Measurements from ENCODE around the gene BCL7A. TPM values are rescaled to one million over a fixed set of nuclear protein-coding genes. Genes with fewer than 3 reads are reported as not detected.

The BCL7A gene
- total RNA-seq, 1 experiment from 2014 or later: 6.3 TPM

GRCh38 chr12:121990114-121990647 is 31.5 kb upstream of the BCL7A start:
- Histone ChIP-seq H3K9me3 (ENCODE audit: insufficient read depth, low read depth) (no peaks in the 10 kb centered on the region), H2AFZ (no peak overlapping the region), H3K36me3 (ENCODE audit: low read depth) (no peaks in the 10 kb centered on the region), H3K4me2 (no peak overlapping the region), H3K27me3 (ENCODE audit: insufficient read depth, low read depth) (no peaks in the 10 kb centered on the region), H3K4me3 (no peak overlapping the region), H4K20me1 (ENCODE audit: insufficient read depth) (no peaks in the 10 kb centered on the region), H3K79me2 (ENCODE audit: low read depth) (no peaks in the 10 kb centered on the region), H3K27ac (no peak overlapping the region), H3K9me2 (ENCODE audit: insufficient read depth) (no peaks in the 10 kb centered on the region), H3F3A (ENCODE audit: insufficient read depth, low read depth) (peaks cover 17% of the 10 kb centered on the region; the same call in 1 of the 2 replicates), H3K4me1 (replicated peaks; ENCODE audit: insufficient read depth) (no peaks in the 10 kb centered on the region; the same call in 1 of the 2 replicates)
- no peak for TF ChIP-seq CTCF (conservative IDR thresholded peaks at IDR 0.05)
- intact Hi-C loops (cut with micrococcal nuclease; ENCODE audit: unreplicated experiment): no loop called here
- CTCF ChIA-PET: no interaction called here
- no TSS peak for BruUV-seq (replicated peaks)
- DNase-seq: no peak
- POLR2A ChIA-PET (ENCODE audit: unreplicated experiment): no interaction called here

- CTCF ChIA-PET: no interaction called here
- H3K9me2 ChIP-seq (ENCODE audit: insufficient read depth): no peaks in the 10 kb centered on the region
- H3K4me1 ChIP-seq (replicated peaks; ENCODE audit: insufficient read depth): no peaks in the 10 kb centered on the region; the same call in 1 of the 2 replicates
- no peak for DNase-seq
- POLR2A ChIA-PET (ENCODE audit: unreplicated experiment): no interaction called here
- H3K27me3 ChIP-seq (ENCODE audit: insufficient read depth, low read depth): no peaks in the 10 kb centered on the region
- H3K4me3 ChIP-seq: no peak overlapping the region
- H3K4me2 ChIP-seq: no peak overlapping the region
- H3F3A ChIP-seq (ENCODE audit: insufficient read depth, low read depth): peaks cover 17% of the 10 kb centered on the region; the same call in 1 of the 2 replicates
- no peak overlapping the region for H3K27ac ChIP-seq
- BruUV-seq (replicated peaks): no TSS peak
- intact Hi-C loops (cut with micrococcal nuclease; ENCODE audit: unreplicated experiment): no loop called here
- TF ChIP-seq CTCF (conservative IDR thresholded peaks at IDR 0.05) (no peak), EZH2 (IDR thresholded peaks at IDR 0.05; ENCODE audit: low read depth) (no peak)
- no peaks in the 10 kb centered on the region for H3K9me3 ChIP-seq (ENCODE audit: insufficient read depth, low read depth)
- H3K79me2 ChIP-seq (ENCODE audit: low read depth): no peaks in the 10 kb centered on the region
- no peak overlapping the region for H2AFZ ChIP-seq
- H3K36me3 ChIP-seq (ENCODE audit: low read depth): no peaks in the 10 kb centered on the region
- no peaks in the 10 kb centered on the region for H4K20me1 ChIP-seq (ENCODE audit: insufficient read depth)
Measured at GRCh38 chr12:121990692-121991603, 30.7 kb upstream of the BCL7A start.

- Histone ChIP-seq H3K79me2 (ENCODE audit: low read depth) (no peaks in the 10 kb centered on the region), H3K4me2 (peak overlapping the region; percentile 58), H2AFZ (peak overlapping the region; percentile 65; the same call in 1 of the 2 replicates), H4K20me1 (ENCODE audit: insufficient read depth) (no peaks in the 10 kb centered on the region), H3K36me3 (ENCODE audit: low read depth) (no peaks in the 10 kb centered on the region), H3K9me2 (ENCODE audit: insufficient read depth) (no peaks in the 10 kb centered on the region), H3K4me1 (replicated peaks; ENCODE audit: insufficient read depth) (no peaks in the 10 kb centered on the region; the same call in 1 of the 2 replicates), H3K27me3 (ENCODE audit: insufficient read depth, low read depth) (no peaks in the 10 kb centered on the region), H3K27ac (peak overlapping the region; percentile 53), H3F3A (ENCODE audit: insufficient read depth, low read depth) (peaks cover 17% of the 10 kb centered on the region; the same call in 1 of the 2 replicates), H3K9me3 (ENCODE audit: insufficient read depth, low read depth) (no peaks in the 10 kb centered on the region), H3K4me3 (no peak overlapping the region; the same call in 1 of the 2 replicates)
- CTCF ChIA-PET: interaction anchor here (0.6 to 0.7 kb wide), 2 partner anchors 12 to 33 kb away, joined by 3 read pairs; no protein-coding TSS in a partner anchor
- DNase-seq: peak; percentile 46 to 86
- intact Hi-C loops (cut with micrococcal nuclease; ENCODE audit: unreplicated experiment): no loop called here
- TF ChIP-seq EZH2 (IDR thresholded peaks at IDR 0.05; ENCODE audit: low read depth) (no peak), CTCF (conservative IDR thresholded peaks at IDR 0.05) (no peak)
- POLR2A ChIA-PET (ENCODE audit: unreplicated experiment): interaction anchor here (0.6 to 0.7 kb wide), 2 partner anchors 16 to 143 kb away, joined by 3 to 4 read pairs; no protein-coding TSS in a partner anchor
- no TSS peak for BruUV-seq (replicated peaks)
Measured at GRCh38 chr12:121992059-121992879, 29.4 kb upstream of the BCL7A start.

All from PC-9 (cell line).